Tibial nerve (tissue), 4 donors: Measurements from ENCODE around the gene LARP4B. TPM values are rescaled to one million over a fixed set of nuclear protein-coding genes. Genes with fewer than 3 reads are reported as not detected.

Experiments used
- DNase-seq, 2 donors: peaks; one replicate each; pipeline ENCODE4 v3.0.0-alpha.2; 2019; ENCODE audit warnings: low spot score in 2 of 2
- H3K27ac ChIP-seq, 4 donors: fragments of 200-600 bp; sonication (generic) in 3 of 4; one replicate each; pipeline ENCODE4 v1.5.1; 2017 to 2019; ENCODE audit warnings: mild to moderate bottlenecking in 1 of 4
- H3K27me3 ChIP-seq, 2 donors: fragments of 200-600 bp; sonication (generic) in 1 of 2; one replicate each; pipeline versions ENCODE4 v1.5.1 to v1.6.0; 2017 to 2019
- H3K36me3 ChIP-seq, 3 donors: fragments of 200-600 bp; sonication (generic); one replicate each; pipeline ENCODE4 v1.5.1; 2018 to 2019
- H3K4me1 ChIP-seq, 4 donors: fragments of 200-600 bp; sonication (generic) in 3 of 4; one replicate each; pipeline ENCODE4 v1.5.1; 2017 to 2019
- H3K4me3 ChIP-seq, 4 donors: fragments of 200-600 bp; sonication (generic) in 3 of 4; one replicate each; pipeline ENCODE4 v1.5.1; 2017 to 2019; ENCODE audit warnings: mild to moderate bottlenecking in 1 of 4, moderate library complexity in 1 of 4
- H3K9me3 ChIP-seq, 4 donors: fragments of 200-600 bp; sonication (generic) in 3 of 4; one replicate each; pipeline ENCODE4 v1.5.1; 2017 to 2019
- EP300 ChIP-seq, 2 donors: sonication (generic); formaldehyde crosslinking; IDR thresholded peaks; one replicate each; pipeline ENCODE4 v1.6.1; 2017; ENCODE audit warnings: antibody characterized with exemption in 2 of 2, mild to moderate bottlenecking in 1 of 2
- POLR2A ChIP-seq, 2 donors: fragments of 450-650 bp; IDR thresholded peaks; one replicate each; pipeline ENCODE4 v1.6.1; 2017; ENCODE audit warnings: antibody characterized with exemption in 2 of 2, mild to moderate bottlenecking in 2 of 2, moderate library complexity in 2 of 2
- WGBS, 2 donors: methylation state at CpG; one replicate each; pipeline ENCODE4 v1.1.5; 2018; 5-methylcytosine and 5-hydroxymethylcytosine counted together
- total RNA-seq, 4 donors: library from RNA; depleted of rRNA; stranded (reverse); fragments of >200 nt; gene quantifications; one replicate each; pipeline ENCODE4 v1.1.0, GENCODE V29; 2016
- TF ChIP-seq, protein P1 (sequence below), 5 experiments: fragments of 200-600 bp in 3 of 5; fragments of 450-650 bp in 2 of 5; sonication (generic) in 3 of 5; IDR thresholded peaks; one replicate each; pipeline ENCODE4 v1.5.1; 2016 to 2019; ENCODE audit warnings: antibody characterized with exemption in 5 of 5, mild to moderate bottlenecking in 3 of 5, moderate library complexity in 2 of 5

Gene LARP4B
- total RNA-seq, 4 donors from 2014 or later, result 50.2 to 64.7 (median 58.6) TPM

GRCh38 chr10:909831-910230 is 21.7 kb downstream of the LARP4B start:
- Histone ChIP-seq H3K4me1 (peaks cover 0 to 47% (median 2%) of the 10 kb centered on the region in 4 donors), H3K9me3 (no peaks in the 10 kb centered on the region), H3K27ac (peak overlapping the region in 2 of 4 donors; percentile 14 to 32), H3K27me3 (no peaks in the 10 kb centered on the region), H3K4me3 (no peak overlapping the region), H3K36me3 (peaks cover 0 to 12% (median 0%) of the 10 kb centered on the region in 3 donors)
- WGBS, 2 donors, result 32 to 44% methylated on average over 3 of the region's 3 CpGs
- TF ChIP-seq, protein P1, sequence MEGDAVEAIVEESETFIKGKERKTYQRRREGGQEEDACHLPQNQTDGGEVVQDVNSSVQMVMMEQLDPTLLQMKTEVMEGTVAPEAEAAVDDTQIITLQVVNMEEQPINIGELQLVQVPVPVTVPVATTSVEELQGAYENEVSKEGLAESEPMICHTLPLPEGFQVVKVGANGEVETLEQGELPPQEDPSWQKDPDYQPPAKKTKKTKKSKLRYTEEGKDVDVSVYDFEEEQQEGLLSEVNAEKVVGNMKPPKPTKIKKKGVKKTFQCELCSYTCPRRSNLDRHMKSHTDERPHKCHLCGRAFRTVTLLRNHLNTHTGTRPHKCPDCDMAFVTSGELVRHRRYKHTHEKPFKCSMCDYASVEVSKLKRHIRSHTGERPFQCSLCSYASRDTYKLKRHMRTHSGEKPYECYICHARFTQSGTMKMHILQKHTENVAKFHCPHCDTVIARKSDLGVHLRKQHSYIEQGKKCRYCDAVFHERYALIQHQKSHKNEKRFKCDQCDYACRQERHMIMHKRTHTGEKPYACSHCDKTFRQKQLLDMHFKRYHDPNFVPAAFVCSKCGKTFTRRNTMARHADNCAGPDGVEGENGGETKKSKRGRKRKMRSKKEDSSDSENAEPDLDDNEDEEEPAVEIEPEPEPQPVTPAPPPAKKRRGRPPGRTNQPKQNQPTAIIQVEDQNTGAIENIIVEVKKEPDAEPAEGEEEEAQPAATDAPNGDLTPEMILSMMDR (IDR thresholded peaks at IDR 0.05), result no peak
- no peak for TF ChIP-seq POLR2A (IDR thresholded peaks at IDR 0.05)
- TF ChIP-seq EP300 (IDR thresholded peaks at IDR 0.05), result no peak
- no peak for DNase-seq

DNA sequence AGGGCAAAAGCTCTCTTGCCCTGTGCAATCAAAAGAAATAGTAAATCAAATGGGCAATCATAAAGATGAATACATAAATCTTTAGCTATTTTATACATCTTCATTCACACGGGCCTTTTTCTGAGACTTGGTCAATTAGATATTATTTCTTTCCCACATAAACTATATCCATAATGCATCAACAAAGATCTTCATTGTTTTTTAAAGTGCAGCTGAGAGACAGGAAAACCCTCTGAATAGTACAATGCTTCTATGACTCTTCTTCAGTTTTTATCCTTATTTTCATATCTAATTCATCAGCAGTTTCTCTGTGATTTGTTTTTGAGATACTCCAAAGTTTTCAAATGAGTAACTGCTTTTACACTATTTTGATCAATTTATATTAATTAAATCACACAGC is 25.5 kb downstream of the LARP4B start:
- no peak for DNase-seq
- no peaks in the 10 kb centered on the region for H3K27me3 ChIP-seq
- H3K4me3 ChIP-seq, result no peak overlapping the region
- no peak overlapping the region for H3K27ac ChIP-seq
- WGBS, 2 donors, result 36 to 38% methylated on average over 1 of the region's 1 CpG
- no peak for TF ChIP-seq EP300 (IDR thresholded peaks at IDR 0.05)
- TF ChIP-seq, protein P1 (IDR thresholded peaks at IDR 0.05), result no peak
- no peak for TF ChIP-seq POLR2A (IDR thresholded peaks at IDR 0.05)
- peaks cover 0 to 40% (median 2%) of the 10 kb centered on the region in 4 donors for H3K4me1 ChIP-seq
- H3K36me3 ChIP-seq, result peaks cover 0 to 12% (median 0%) of the 10 kb centered on the region in 3 donors
- H3K9me3 ChIP-seq, result no peaks in the 10 kb centered on the region

- Histone ChIP-seq H3K4me1 (peaks cover 0 to 35% (median 2%) of the 10 kb centered on the region in 4 donors), H3K36me3 (peaks cover 0 to 12% (median 0%) of the 10 kb centered on the region in 3 donors), H3K27ac (no peak overlapping the region), H3K4me3 (no peak overlapping the region), H3K9me3 (no peaks in the 10 kb centered on the region), H3K27me3 (no peaks in the 10 kb centered on the region)
- DNase-seq, result no peak
- TF ChIP-seq POLR2A (IDR thresholded peaks at IDR 0.05), result no peak
- WGBS, 2 donors, result 15 to 30% methylated on average over 3 of the region's 3 CpGs
These were observed 26.0 kb downstream of the LARP4B start for GRCh38 chr10:905503-905902.

DNA sequence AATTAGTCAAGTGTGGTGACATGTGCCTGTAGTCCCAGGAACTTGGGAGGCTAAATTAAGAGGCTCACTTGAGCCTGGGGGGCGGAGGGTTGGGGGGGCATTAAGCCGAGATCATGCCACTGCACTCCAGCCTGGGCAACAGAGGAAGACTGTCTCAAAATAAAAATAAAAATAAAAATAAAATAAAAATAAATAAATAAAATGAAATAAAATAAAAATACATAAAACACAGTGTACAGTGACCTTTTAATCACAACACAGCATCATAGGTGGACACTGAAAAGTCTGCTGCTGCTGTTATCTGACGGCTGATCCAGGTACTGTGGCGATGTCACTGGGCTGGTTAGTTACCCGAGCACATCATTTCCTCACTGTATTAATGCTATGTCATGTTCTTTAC is 27.1 kb downstream of the LARP4B start:
- H3K36me3 ChIP-seq, result peaks cover 0 to 12% (median 0%) of the 10 kb centered on the region in 3 donors
- H3K4me1 ChIP-seq, result peaks cover 0 to 28% (median 2%) of the 10 kb centered on the region in 4 donors
- no peak overlapping the region for H3K4me3 ChIP-seq
- no peaks in the 10 kb centered on the region for H3K27me3 ChIP-seq
- 93 to 94% methylated on average over 5 of the region's 5 CpGs for WGBS, 2 donors
- H3K27ac ChIP-seq, result no peak overlapping the region
- DNase-seq, result no peak
- no peaks in the 10 kb centered on the region for H3K9me3 ChIP-seq
- TF ChIP-seq POLR2A (IDR thresholded peaks at IDR 0.05) (no peak), EP300 (IDR thresholded peaks at IDR 0.05) (no peak)
- TF ChIP-seq, protein P1 (IDR thresholded peaks at IDR 0.05), result no peak

- Histone ChIP-seq H3K36me3 (no peaks in the 10 kb centered on the region), H3K9me3 (no peaks in the 10 kb centered on the region), H3K27ac (no peak overlapping the region), H3K27me3 (no peaks in the 10 kb centered on the region), H3K4me1 (peaks cover 0 to 33% (median 0%) of the 10 kb centered on the region in 4 donors), H3K4me3 (no peak overlapping the region)
- TF ChIP-seq EP300 (IDR thresholded peaks at IDR 0.05) (no peak), POLR2A (IDR thresholded peaks at IDR 0.05) (no peak)
- TF ChIP-seq, protein P1 (IDR thresholded peaks at IDR 0.05), result no peak
- 80 to 91% methylated on average over 2 of the region's 2 CpGs for WGBS, 2 donors
- no peak for DNase-seq
These were observed 33.4 kb downstream of the LARP4B start for GRCh38 chr10:898141-898540.

- DNase-seq, result no peak
- Histone ChIP-seq H3K27ac (no peak overlapping the region), H3K4me1 (peaks cover 0 to 32% (median 0%) of the 10 kb centered on the region in 4 donors), H3K36me3 (no peaks in the 10 kb centered on the region), H3K4me3 (no peak overlapping the region), H3K27me3 (no peaks in the 10 kb centered on the region), H3K9me3 (no peaks in the 10 kb centered on the region)
- TF ChIP-seq, protein P1 (IDR thresholded peaks at IDR 0.05), result no peak
- TF ChIP-seq POLR2A (IDR thresholded peaks at IDR 0.05) (no peak), EP300 (IDR thresholded peaks at IDR 0.05) (no peak)
- 95 to 98% methylated on average over 2 of the region's 2 CpGs for WGBS, 2 donors
These were observed 34.5 kb downstream of the LARP4B start for GRCh38 chr10:896982-897381.
